ENCODE measurements around the gene CASR.

DNA sequence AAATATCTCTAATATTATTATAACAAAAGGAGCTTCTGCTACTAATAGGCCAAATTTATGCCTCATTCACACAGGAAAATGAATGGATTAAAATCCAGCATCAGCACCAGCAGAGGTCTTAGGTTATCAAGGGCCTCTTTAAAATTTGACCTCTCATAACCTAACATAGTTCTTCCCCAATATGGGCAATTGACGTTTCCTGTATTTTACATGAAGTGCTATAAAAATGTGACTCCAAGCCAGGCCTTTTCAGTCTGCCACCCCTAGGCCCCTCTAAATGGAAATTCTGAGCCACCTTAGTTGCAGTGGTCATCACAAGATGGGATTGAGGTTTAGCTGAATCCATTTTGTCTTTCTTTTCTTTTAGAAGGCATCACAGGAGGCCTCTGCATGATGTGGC lies 70.1 kb downstream of the CASR start:
- no peak for TF ChIP-seq POLR2AphosphoS5 (IDR thresholded peaks at IDR 0.05)
- no peak for TF ChIP-seq POLR2A (IDR thresholded peaks at IDR 0.05)

Measured in transverse colon (tissue), 3 donors.